ENCODE measurements around the gene RNF44.

DNA sequence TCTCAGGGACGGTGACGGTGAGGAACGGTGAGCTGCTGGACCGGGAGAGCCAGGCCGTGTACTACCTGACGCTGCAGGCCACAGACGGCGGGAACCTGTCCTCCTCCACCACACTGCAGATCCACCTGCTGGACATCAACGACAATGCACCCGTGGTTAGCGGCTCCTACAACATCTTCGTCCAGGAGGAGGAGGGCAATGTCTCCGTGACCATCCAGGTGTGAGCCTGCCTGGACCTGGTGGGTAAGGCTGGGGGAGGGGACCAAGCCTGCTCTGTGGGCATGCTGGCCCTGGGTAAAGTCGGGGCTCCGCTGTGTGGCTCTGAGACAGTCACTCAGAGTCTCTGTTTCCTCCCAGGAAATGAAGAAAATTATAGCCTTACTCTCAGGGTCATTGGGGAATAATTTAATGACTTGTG, 41.2 kb upstream of the RNF44 start:
- TF ChIP-seq, protein P1, sequence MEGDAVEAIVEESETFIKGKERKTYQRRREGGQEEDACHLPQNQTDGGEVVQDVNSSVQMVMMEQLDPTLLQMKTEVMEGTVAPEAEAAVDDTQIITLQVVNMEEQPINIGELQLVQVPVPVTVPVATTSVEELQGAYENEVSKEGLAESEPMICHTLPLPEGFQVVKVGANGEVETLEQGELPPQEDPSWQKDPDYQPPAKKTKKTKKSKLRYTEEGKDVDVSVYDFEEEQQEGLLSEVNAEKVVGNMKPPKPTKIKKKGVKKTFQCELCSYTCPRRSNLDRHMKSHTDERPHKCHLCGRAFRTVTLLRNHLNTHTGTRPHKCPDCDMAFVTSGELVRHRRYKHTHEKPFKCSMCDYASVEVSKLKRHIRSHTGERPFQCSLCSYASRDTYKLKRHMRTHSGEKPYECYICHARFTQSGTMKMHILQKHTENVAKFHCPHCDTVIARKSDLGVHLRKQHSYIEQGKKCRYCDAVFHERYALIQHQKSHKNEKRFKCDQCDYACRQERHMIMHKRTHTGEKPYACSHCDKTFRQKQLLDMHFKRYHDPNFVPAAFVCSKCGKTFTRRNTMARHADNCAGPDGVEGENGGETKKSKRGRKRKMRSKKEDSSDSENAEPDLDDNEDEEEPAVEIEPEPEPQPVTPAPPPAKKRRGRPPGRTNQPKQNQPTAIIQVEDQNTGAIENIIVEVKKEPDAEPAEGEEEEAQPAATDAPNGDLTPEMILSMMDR (conservative IDR thresholded peaks at IDR 0.05 in 1 of 2, IDR thresholded peaks at IDR 0.05 in 1 of 2; ENCODE audit: extremely low read depth in 1 of 2, insufficient read depth in 1 of 2, low read depth in 1 of 2, low read length in 2 of 2), result peak; percentile 76 to 88
- no peak for TF ChIP-seq EZH2 (IDR thresholded peaks at IDR 0.05; ENCODE audit: borderline replicate concordance, low read length)
